ENCODE measurements around the gene ADCY2.
"Not testable (repeated sequence)": the region's sequence is repeated elsewhere in the genome, so short reads cannot be mapped to it uniquely, and the experiment has no call there.

The ADCY2 gene

DNA sequence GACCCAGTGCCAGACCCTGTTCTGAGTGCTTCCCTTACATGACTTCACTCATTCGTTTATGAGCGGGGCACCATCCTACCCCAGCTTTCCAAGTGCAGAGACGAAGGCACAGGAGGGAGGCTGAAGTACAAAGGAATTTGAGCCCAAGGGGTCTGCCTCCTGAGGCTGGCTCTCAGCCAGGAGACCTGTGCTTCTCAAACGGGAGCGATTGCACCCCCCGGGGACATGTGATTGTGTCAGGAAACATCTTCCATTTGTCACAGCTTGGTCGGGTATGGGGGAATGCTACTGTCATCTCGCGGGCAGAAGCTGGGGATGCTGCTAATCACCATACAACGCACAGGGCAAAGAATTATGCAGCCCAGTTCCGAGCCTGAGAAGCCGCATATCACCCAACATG lies 23.9 kb downstream of the ADCY2 start:
- Histone ChIP-seq H3K4ac (ENCODE audit: low read depth, low read length) (no peak overlapping the region), H2BK5ac (ENCODE audit: low read length) (no peak overlapping the region), H3K4me3 (ENCODE audit: low read length) (no peak overlapping the region), H3K27me3 (ENCODE audit: insufficient read depth, low read length, poor library complexity) (no peaks in the 10 kb centered on the region), H4K8ac (ENCODE audit: low read depth, low read length) (no peak overlapping the region), H3K4me2 (ENCODE audit: low read length) (no peak overlapping the region), H3K79me2 (ENCODE audit: control insufficient read depth, insufficient read depth, low read length) (peaks cover 44% of the 10 kb centered on the region), H3K56ac (ENCODE audit: low read length) (peak overlapping the region; percentile 36), H2BK15ac (replicated peaks; ENCODE audit: low read depth) (no peak overlapping the region), H3K23ac (ENCODE audit: low read length) (no peak overlapping the region), H3K4me1 (ENCODE audit: control insufficient read depth, low read depth, low read length) (peaks cover 16% of the 10 kb centered on the region), H2AK5ac (ENCODE audit: low read length) (no peak overlapping the region), H3K79me1 (ENCODE audit: low read length) (peaks cover 1% of the 10 kb centered on the region), H3K9ac (ENCODE audit: low read length) (no peak overlapping the region), H3K36me3 (ENCODE audit: control insufficient read depth, insufficient read depth, low read length) (no peaks in the 10 kb centered on the region), H4K5ac (ENCODE audit: low read length) (no peak overlapping the region), H3K18ac (ENCODE audit: low read length) (peak overlapping the region; percentile 15), H2BK120ac (ENCODE audit: low read depth, low read length) (no peak overlapping the region), H3K27ac (ENCODE audit: low read depth, low read length) (peak overlapping the region; percentile 34)
- peak; percentile 88 for DNase-seq
- WGBS (ENCODE audit: extremely low coverage, insufficient coverage, low lambda C conversion rate): no CpG with 5 or more reads among the region's 12 CpGs

DNA sequence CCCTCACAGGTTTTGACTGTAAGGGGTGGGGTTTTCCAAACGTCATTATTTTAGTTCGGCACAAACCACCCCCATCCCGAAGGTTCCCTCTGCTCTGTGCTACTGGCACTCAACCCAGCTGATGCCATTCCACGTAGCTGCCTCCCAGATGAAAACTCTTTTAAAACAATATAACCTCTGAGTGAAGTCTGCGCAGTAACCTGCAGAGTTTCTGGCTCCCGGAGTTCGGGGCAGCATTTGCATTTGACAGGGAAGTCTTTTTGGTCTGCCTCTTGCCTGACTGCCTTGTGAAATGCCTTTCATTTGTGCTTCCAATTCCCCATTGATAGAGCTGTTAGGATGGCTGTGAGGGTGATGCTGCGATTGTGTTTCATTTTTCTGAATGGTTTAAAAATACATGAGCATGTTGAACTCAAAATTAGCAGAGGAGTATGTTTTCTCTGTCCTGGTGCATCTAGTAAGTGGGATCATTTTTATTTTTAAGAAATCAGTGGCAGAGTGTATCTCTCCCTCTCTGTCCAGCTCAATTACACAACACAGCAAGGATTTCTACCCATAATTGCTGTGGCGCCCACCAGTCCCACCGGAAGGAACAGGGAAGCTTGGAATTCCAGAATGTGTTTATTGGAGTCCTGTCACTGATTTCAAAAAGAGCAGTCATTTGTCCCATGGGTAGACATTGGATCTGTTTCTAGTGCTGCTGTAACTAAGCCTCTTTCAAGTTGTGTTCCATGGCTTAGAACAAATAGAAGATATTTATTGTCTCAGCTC lies 24.8 kb downstream of the ADCY2 start:
- H3K36me3 ChIP-seq (ENCODE audit: control insufficient read depth, insufficient read depth, low read length): no peaks in the 10 kb centered on the region

DNA sequence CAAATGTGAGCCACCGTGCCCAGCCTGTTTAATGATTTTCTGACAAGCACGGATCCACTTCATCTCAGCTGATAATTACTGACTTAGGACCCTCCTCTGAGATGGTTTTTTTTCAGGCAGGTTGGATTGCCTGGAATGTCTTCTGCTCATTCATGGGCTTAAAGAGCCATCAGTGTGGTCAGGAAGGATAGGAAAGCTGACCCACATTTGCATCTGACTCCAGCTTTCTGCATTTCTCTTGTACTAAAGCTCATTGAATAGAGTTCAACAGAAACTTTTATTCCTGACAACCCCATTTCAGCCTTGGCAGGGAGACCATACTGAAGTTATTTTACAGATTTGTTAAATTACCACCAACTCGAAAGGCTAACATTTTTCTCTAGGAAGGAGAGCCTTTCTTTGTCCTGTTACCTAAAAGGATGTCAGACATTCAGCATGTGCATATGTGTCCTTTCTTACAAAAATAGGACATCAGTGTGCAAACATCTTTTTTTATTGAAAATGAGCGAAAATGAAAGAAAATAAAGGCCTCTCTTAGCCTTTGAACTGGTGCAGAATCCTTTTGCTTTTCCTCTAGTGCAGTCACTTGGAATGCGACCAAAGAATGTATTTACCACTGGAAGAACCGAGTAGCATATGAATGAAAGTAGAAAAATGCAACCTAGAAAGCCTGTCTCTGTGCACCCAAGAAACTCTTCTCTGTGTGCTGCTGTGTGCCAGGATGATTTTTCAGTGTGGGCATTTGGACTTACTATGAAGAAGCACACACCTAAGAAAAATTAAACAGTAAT lies 26.6 kb downstream of the ADCY2 start:
- Histone ChIP-seq H3K79me1 (ENCODE audit: low read length) (peaks cover 5% of the 10 kb centered on the region), H3K9ac (ENCODE audit: low read length) (no peak overlapping the region), H4K5ac (ENCODE audit: low read length) (no peak overlapping the region), H2BK120ac (ENCODE audit: low read depth, low read length) (no peak overlapping the region), H2AK5ac (ENCODE audit: low read length) (no peak overlapping the region), H2BK15ac (replicated peaks; ENCODE audit: low read depth) (no peak overlapping the region), H3K4me3 (ENCODE audit: low read length) (no peak overlapping the region), H3K4ac (ENCODE audit: low read depth, low read length) (no peak overlapping the region), H3K4me1 (ENCODE audit: control insufficient read depth, low read depth, low read length) (peaks cover 16% of the 10 kb centered on the region), H3K27ac (ENCODE audit: low read depth, low read length) (no peak overlapping the region), H3K56ac (ENCODE audit: low read length) (no peak overlapping the region), H3K18ac (ENCODE audit: low read length) (no peak overlapping the region), H3K23ac (ENCODE audit: low read length) (no peak overlapping the region), H4K8ac (ENCODE audit: low read depth, low read length) (no peak overlapping the region), H3K36me3 (ENCODE audit: control insufficient read depth, insufficient read depth, low read length) (no peaks in the 10 kb centered on the region), H3K4me2 (ENCODE audit: low read length) (no peak overlapping the region), H3K27me3 (ENCODE audit: insufficient read depth, low read length, poor library complexity) (no peaks in the 10 kb centered on the region), H2BK5ac (ENCODE audit: low read length) (no peak overlapping the region), H3K79me2 (ENCODE audit: control insufficient read depth, insufficient read depth, low read length) (peaks cover 50% of the 10 kb centered on the region)
- WGBS (ENCODE audit: extremely low coverage, insufficient coverage, low lambda C conversion rate): no CpG with 5 or more reads among the region's 6 CpGs
- peak; percentile 73 for DNase-seq

More for the DNA sequence above, 24.8 kb downstream of the ADCY2 start:
- Histone ChIP-seq H2AK5ac (ENCODE audit: low read length) (no peak overlapping the region), H4K5ac (ENCODE audit: low read length) (no peak overlapping the region), H3K56ac (ENCODE audit: low read length) (peak overlapping the region; percentile 53), H2BK15ac (replicated peaks; ENCODE audit: low read depth) (no peak overlapping the region), H2BK5ac (ENCODE audit: low read length) (no peak overlapping the region), H3K79me2 (ENCODE audit: control insufficient read depth, insufficient read depth, low read length) (peaks cover 43% of the 10 kb centered on the region), H3K79me1 (ENCODE audit: low read length) (peaks cover 3% of the 10 kb centered on the region), H3K4me1 (ENCODE audit: control insufficient read depth, low read depth, low read length) (peaks cover 16% of the 10 kb centered on the region), H3K9ac (ENCODE audit: low read length) (no peak overlapping the region), H3K27ac (ENCODE audit: low read depth, low read length) (peak overlapping the region; percentile 34), H4K8ac (ENCODE audit: low read depth, low read length) (no peak overlapping the region), H3K4ac (ENCODE audit: low read depth, low read length) (no peak overlapping the region), H3K4me2 (ENCODE audit: low read length) (peak overlapping the region; percentile 39), H3K18ac (ENCODE audit: low read length) (peak overlapping the region; percentile 56), H3K23ac (ENCODE audit: low read length) (no peak overlapping the region), H3K27me3 (ENCODE audit: insufficient read depth, low read length, poor library complexity) (no peaks in the 10 kb centered on the region), H2BK120ac (ENCODE audit: low read depth, low read length) (no peak overlapping the region), H3K4me3 (ENCODE audit: low read length) (no peak overlapping the region)
- no CpG with 5 or more reads among the region's 10 CpGs for WGBS (ENCODE audit: extremely low coverage, insufficient coverage, low lambda C conversion rate)
- peak; percentile 77 for DNase-seq

DNA sequence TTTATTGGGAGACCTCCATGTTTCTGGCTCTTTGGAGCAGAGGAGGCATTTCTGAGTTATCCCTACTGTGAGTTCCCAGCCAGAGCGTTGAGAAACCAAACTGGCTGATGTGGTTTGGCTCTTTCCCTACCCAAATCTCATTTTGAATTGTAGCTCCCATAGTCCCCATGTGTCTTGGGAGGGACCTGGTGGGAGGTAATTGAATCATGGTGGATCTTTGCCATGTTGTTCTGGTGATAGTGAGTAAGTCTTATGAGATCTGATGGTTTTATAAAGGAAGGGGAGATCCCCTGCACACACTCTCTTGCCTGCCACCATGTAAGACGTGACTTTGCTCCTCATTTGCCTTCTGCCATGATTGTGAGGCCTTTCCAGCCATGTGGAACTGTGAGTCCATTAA lies 27.3 kb downstream of the ADCY2 start:
- H3K23ac ChIP-seq (ENCODE audit: low read length); H3K4ac ChIP-seq (ENCODE audit: low read depth, low read length); H3K4me3 ChIP-seq (ENCODE audit: low read length); DNase-seq; H3K36me3 ChIP-seq (ENCODE audit: control insufficient read depth, insufficient read depth, low read length); H4K8ac ChIP-seq (ENCODE audit: low read depth, low read length); H2AK5ac ChIP-seq (ENCODE audit: low read length); H3K27ac ChIP-seq (ENCODE audit: low read depth, low read length); H3K56ac ChIP-seq (ENCODE audit: low read length); H2BK120ac ChIP-seq (ENCODE audit: low read depth, low read length); H3K27me3 ChIP-seq (ENCODE audit: insufficient read depth, low read length, poor library complexity); H4K5ac ChIP-seq (ENCODE audit: low read length); H3K4me2 ChIP-seq (ENCODE audit: low read length); H3K79me1 ChIP-seq (ENCODE audit: low read length); H2BK15ac ChIP-seq (replicated peaks; ENCODE audit: low read depth); H2BK5ac ChIP-seq (ENCODE audit: low read length); H3K18ac ChIP-seq (ENCODE audit: low read length); H3K9ac ChIP-seq (ENCODE audit: low read length): not testable (repeated sequence)
- H3K4me1 ChIP-seq (ENCODE audit: control insufficient read depth, low read depth, low read length): peaks cover 16% of the 10 kb centered on the region
- peaks cover 51% of the 10 kb centered on the region for H3K79me2 ChIP-seq (ENCODE audit: control insufficient read depth, insufficient read depth, low read length)
- no CpG with 5 or more reads among the region's 2 CpGs for WGBS (ENCODE audit: extremely low coverage, insufficient coverage, low lambda C conversion rate)

DNA sequence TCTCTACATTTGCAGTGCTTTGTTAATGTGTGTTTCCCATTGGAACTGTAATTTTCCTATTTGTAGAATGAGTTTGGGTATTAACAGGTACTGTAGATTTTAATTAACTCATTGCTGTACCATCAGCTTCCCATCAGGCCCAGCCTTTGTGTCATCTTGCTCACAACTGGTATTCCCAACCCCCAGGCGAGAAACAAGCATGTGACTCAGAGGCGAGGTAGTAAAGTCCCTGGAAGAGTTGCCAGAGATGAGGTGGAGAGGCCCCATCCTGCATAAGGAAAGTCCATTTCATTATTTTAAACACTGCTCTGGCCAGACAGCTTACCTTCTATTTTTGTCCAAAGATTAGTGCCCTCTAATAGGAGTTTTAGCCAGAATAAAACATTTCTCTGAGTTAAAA lies 29.9 kb downstream of the ADCY2 start:
- H2AK5ac ChIP-seq (ENCODE audit: low read length): no peak overlapping the region
- no peak overlapping the region for H3K56ac ChIP-seq (ENCODE audit: low read length)
- peaks cover 5% of the 10 kb centered on the region for H3K79me1 ChIP-seq (ENCODE audit: low read length)
- no peak overlapping the region for H3K4me2 ChIP-seq (ENCODE audit: low read length)
- H2BK15ac ChIP-seq (replicated peaks; ENCODE audit: low read depth): no peak overlapping the region
- H3K4ac ChIP-seq (ENCODE audit: low read depth, low read length): no peak overlapping the region
- no peaks in the 10 kb centered on the region for H3K36me3 ChIP-seq (ENCODE audit: control insufficient read depth, insufficient read depth, low read length)
- no peaks in the 10 kb centered on the region for H3K27me3 ChIP-seq (ENCODE audit: insufficient read depth, low read length, poor library complexity)
- no CpG with 5 or more reads among the region's 2 CpGs for WGBS (ENCODE audit: extremely low coverage, insufficient coverage, low lambda C conversion rate)
- no peak overlapping the region for H4K8ac ChIP-seq (ENCODE audit: low read depth, low read length)
- H3K9ac ChIP-seq (ENCODE audit: low read length): no peak overlapping the region
- peak; percentile 68 for DNase-seq
- H2BK120ac ChIP-seq (ENCODE audit: low read depth, low read length): no peak overlapping the region
- peaks cover 5% of the 10 kb centered on the region for H3K4me1 ChIP-seq (ENCODE audit: control insufficient read depth, low read depth, low read length)
- H3K27ac ChIP-seq (ENCODE audit: low read depth, low read length): no peak overlapping the region
- no peak overlapping the region for H3K4me3 ChIP-seq (ENCODE audit: low read length)
- no peak overlapping the region for H2BK5ac ChIP-seq (ENCODE audit: low read length)
- peaks cover 51% of the 10 kb centered on the region for H3K79me2 ChIP-seq (ENCODE audit: control insufficient read depth, insufficient read depth, low read length)
- H4K5ac ChIP-seq (ENCODE audit: low read length): no peak overlapping the region
- no peak overlapping the region for H3K18ac ChIP-seq (ENCODE audit: low read length)
- no peak overlapping the region for H3K23ac ChIP-seq (ENCODE audit: low read length)

Data from mesendoderm (in vitro differentiated cells).